OCI-LY7 (cell line): ENCODE measurements around the gene CLPTM1. TPM values are rescaled to one million over a fixed set of nuclear protein-coding genes. Genes with fewer than 3 reads are reported as not detected.

Experiments used
- BruUV-seq: library from RNA; stranded (reverse); fragments of 400-500 nt; replicated peaks from 2 replicates; lab custom pipeline; 2021; lab: Mats Ljungman, UMichigan
- CTCF ChIA-PET: fragments of 300-600 bp; sonication (Branson Sonifier 250); formaldehyde crosslinking; loops from one replicate; lab custom pipeline; 2022; ENCODE audit warnings: antibody characterized with exemption; ENCODE audit not compliant: unreplicated experiment; lab: Charles Lee
- POLR2A ChIA-PET: fragments of 300-600 bp; sonication (Branson Sonifier 250); formaldehyde crosslinking; loops from one replicate; lab custom pipeline; 2022; ENCODE audit warnings: antibody characterized with exemption; lab: Charles Lee
- DNase-seq: peaks from one replicate; pipeline ENCODE4 v3.0.0-alpha.2; 2015; ENCODE audit warnings: low spot score
- H2AFZ ChIP-seq: fragments of 200-600 bp; sonication (generic), shearing (Covaris generic); 2 replicates; pipeline ENCODE4 v1.6.1; 2014; ENCODE audit warnings: mild to moderate bottlenecking, antibody characterized with exemption, low read length, moderate library complexity
- H3K27ac ChIP-seq: fragments of 200-600 bp; sonication (generic); 2 replicates; pipeline ENCODE4 v1.5.1; 2014; ENCODE audit warnings: mixed run types, low read depth, mild to moderate bottlenecking, moderate library complexity, low read length, inconsistent platforms; ENCODE audit not compliant: poor library complexity, severe bottlenecking
- H3K36me3 ChIP-seq: fragments of 200-600 bp; sonication (generic); 2 replicates; pipeline ENCODE4 v1.6.1; 2014; ENCODE audit warnings: mild to moderate bottlenecking, antibody characterized with exemption, low read length, moderate library complexity, mixed read lengths; ENCODE audit not compliant: insufficient read depth
- H3K4me1 ChIP-seq: fragments of 200-600 bp; sonication (generic); 2 replicates; pipeline ENCODE4 v1.5.1; 2014; ENCODE audit warnings: mild to moderate bottlenecking, low read length; ENCODE audit not compliant: insufficient read depth, poor library complexity, severe bottlenecking
- H3K4me2 ChIP-seq: fragments of 200-600 bp; sonication (generic); 2 replicates; pipeline ENCODE4 v1.6.1; 2014; ENCODE audit warnings: mild to moderate bottlenecking, low read length
- H3K4me3 ChIP-seq: fragments of 200-600 bp; sonication (generic); 2 replicates; pipeline ENCODE4 v1.5.1; 2014; ENCODE audit warnings: mild to moderate bottlenecking, low read depth, low read length; ENCODE audit not compliant: poor library complexity, severe bottlenecking
- H3K79me2 ChIP-seq: fragments of 200-600 bp; sonication (generic); 2 replicates; pipeline ENCODE4 v1.6.1; 2016; ENCODE audit warnings: low read depth, mild to moderate bottlenecking, low read length, moderate library complexity, mixed read lengths; ENCODE audit not compliant: insufficient read depth
- H3K9me2 ChIP-seq: fragments of 200-600 bp; sonication (generic); 2 replicates; pipeline ENCODE4 v1.6.1; 2016; ENCODE audit warnings: mild to moderate bottlenecking, low read length, mixed read lengths; ENCODE audit not compliant: insufficient read depth
- H3K9me3 ChIP-seq: fragments of 200-600 bp; sonication (generic); 2 replicates; pipeline ENCODE4 v1.6.1; 2014; ENCODE audit warnings: mild to moderate bottlenecking, mixed run types, low read length, mixed read lengths
- H4K20me1 ChIP-seq: fragments of 200-600 bp; sonication (generic); 2 replicates; pipeline ENCODE4 v1.6.1; 2014; ENCODE audit warnings: mild to moderate bottlenecking, antibody characterized with exemption, low read length, moderate library complexity, mixed read lengths; ENCODE audit not compliant: insufficient read depth
- CTCF ChIP-seq: fragments of 200-600 bp; sonication (generic); conservative IDR thresholded peaks from 2 replicates; pipeline ENCODE4 v1.5.1; 2014; ENCODE audit warnings: mild to moderate bottlenecking, antibody characterized with exemption, low read length, moderate library complexity, mixed read lengths
- EZH2phosphoT487 ChIP-seq: fragments of 200-600 bp; sonication (generic); IDR thresholded peaks from 2 replicates; pipeline ENCODE4 v1.6.1; 2018; ENCODE audit warnings: low read depth, borderline replicate concordance, mild to moderate bottlenecking, mixed run types, antibody characterized with exemption, low read length, moderate library complexity, mixed read lengths
- intact Hi-C: fragments of 100-400 bp; cut with micrococcal nuclease; formaldehyde crosslinking; loops from one replicate; pipeline ENCODE4 v1.10.0; 2022; ENCODE audit not compliant: unreplicated experiment
- total RNA-seq, 2 experiments: library from RNA; depleted of rRNA in 1 of 2; stranded (reverse); fragments of >200 nt in 1 of 2; shearing (Covaris generic) in 1 of 2; gene quantifications; 2 replicates each; pipeline ENCODE4 v1.2.3, GENCODE V29; 2014 to 2022

The CLPTM1 gene
- total RNA-seq, 2 experiments from 2014 or later = 34.0 to 70.3 TPM

GRCh38 chr19:44988896-44989556 is 33.8 kb downstream of the CLPTM1 start:
- H3K9me3 ChIP-seq = no peaks in the 10 kb centered on the region
- BruUV-seq = no TSS peak
- H3K4me3 ChIP-seq = no peak overlapping the region
- POLR2A ChIA-PET = interaction anchor here (1.2 to 1.4 kb wide), 2 partner anchors 11 to 71 kb away, joined by 3 to 6 read pairs; no protein-coding TSS in a partner anchor
- no peaks in the 10 kb centered on the region for H4K20me1 ChIP-seq
- H3K27ac ChIP-seq = peak overlapping the region; percentile 45
- no peak overlapping the region; the same call in 1 of the 2 replicates for H3K4me2 ChIP-seq
- H2AFZ ChIP-seq = no peak overlapping the region
- TF ChIP-seq CTCF = peak; percentile 88
- TF ChIP-seq EZH2phosphoT487 = no peak
- no peaks in the 10 kb centered on the region for H3K79me2 ChIP-seq
- H3K9me2 ChIP-seq = no peaks in the 10 kb centered on the region
- DNase-seq = peak; percentile 88
- CTCF ChIA-PET = interaction anchor here (1.6 kb wide), 1 partner anchor 71 kb away, joined by 4 read pairs; no protein-coding TSS in a partner anchor
- H3K4me1 ChIP-seq = peaks cover 34% of the 10 kb centered on the region
- intact Hi-C loops = loop anchor here (1.0 kb wide), 1 partner anchor 70 kb away; no protein-coding TSS in a partner anchor
- peaks cover 92% of the 10 kb centered on the region for H3K36me3 ChIP-seq

GRCh38 chr19:44990459-44990858 is 35.3 kb downstream of the CLPTM1 start:
- intact Hi-C loops = no loop called here
- no peaks in the 10 kb centered on the region for H4K20me1 ChIP-seq
- BruUV-seq = no TSS peak
- H3K4me1 ChIP-seq = peaks cover 49% of the 10 kb centered on the region
- CTCF ChIA-PET = no interaction called here
- no peak for DNase-seq
- H3K36me3 ChIP-seq = peaks cover 81% of the 10 kb centered on the region
- H3K79me2 ChIP-seq = no peaks in the 10 kb centered on the region
- H3K4me3 ChIP-seq = no peak overlapping the region
- H3K9me2 ChIP-seq = no peaks in the 10 kb centered on the region
- no peaks in the 10 kb centered on the region for H3K9me3 ChIP-seq
- no peak overlapping the region for H2AFZ ChIP-seq
- H3K4me2 ChIP-seq = no peak overlapping the region
- H3K27ac ChIP-seq = peak overlapping the region; percentile 41
- no peak for TF ChIP-seq EZH2phosphoT487
- TF ChIP-seq CTCF = no peak
- POLR2A ChIA-PET = interaction anchor here (1.4 kb wide), 1 partner anchor 9 kb away, joined by 6 read pairs; no protein-coding TSS in a partner anchor

- Histone ChIP-seq H3K4me1 (peaks cover 52% of the 10 kb centered on the region), H3K36me3 (peaks cover 76% of the 10 kb centered on the region), H3K9me2 (no peaks in the 10 kb centered on the region), H4K20me1 (no peaks in the 10 kb centered on the region), H3K4me3 (no peak overlapping the region), H3K4me2 (no peak overlapping the region), H3K27ac (peak overlapping the region; percentile 41), H2AFZ (no peak overlapping the region), H3K9me3 (no peaks in the 10 kb centered on the region), H3K79me2 (no peaks in the 10 kb centered on the region)
- DNase-seq = no peak
- POLR2A ChIA-PET = no interaction called here
- intact Hi-C loops = no loop called here
- CTCF ChIA-PET = no interaction called here
- BruUV-seq = no TSS peak
- TF ChIP-seq EZH2phosphoT487 = no peak
- TF ChIP-seq CTCF = no peak
These were observed 35.8 kb downstream of the CLPTM1 start for GRCh38 chr19:44990966-44991365.
